ENCODE results near the gene TSHR. TPM values are rescaled to one million over a fixed set of nuclear protein-coding genes. Genes with fewer than 3 reads are reported as not detected.

The TSHR gene
- total and polyA plus RNA-seq, 2 donors (not counting 3 experiments of a cell fraction or from before 2014, with no cell fraction given), result not detected

DNA sequence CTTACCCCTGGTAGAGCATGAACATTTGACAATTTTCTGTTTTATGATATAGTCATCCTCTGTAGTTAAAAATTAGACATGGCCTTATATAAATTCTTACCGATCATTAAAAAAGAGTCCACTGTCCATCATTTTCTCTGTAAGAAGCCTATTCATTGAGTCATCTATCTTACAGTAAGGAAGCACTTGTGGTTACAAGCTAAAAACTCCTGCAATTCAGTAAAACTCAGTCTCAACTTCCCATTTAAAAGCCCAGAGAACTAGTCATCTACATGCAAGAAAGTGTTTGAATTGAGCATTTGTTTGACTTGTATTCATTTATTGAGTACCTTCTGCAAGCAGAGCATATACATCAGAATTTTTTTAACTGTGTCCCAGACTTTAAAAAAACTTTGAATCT, 202.0 kb downstream of the TSHR start:
- H3K9me3 ChIP-seq (replicated peaks; ENCODE audit: control insufficient read depth, insufficient read depth, low read length), result no peaks in the 10 kb centered on the region
- no peaks in the 10 kb centered on the region for H3K9me1 ChIP-seq (replicated peaks; ENCODE audit: control insufficient read depth, extremely low read depth, insufficient read depth, low read length)
- dilution Hi-C loops (cut with MboI; ENCODE audit: extremely low pct_ligation_motif_present, low sequenced_read_pairs), result no loop called here
- CTCF ChIA-PET, result interaction anchor here (1.2 kb wide), 1 partner anchor 13 kb away, joined by 3 read pairs; no protein-coding TSS in a partner anchor
- TF ChIP-seq, protein P1, sequence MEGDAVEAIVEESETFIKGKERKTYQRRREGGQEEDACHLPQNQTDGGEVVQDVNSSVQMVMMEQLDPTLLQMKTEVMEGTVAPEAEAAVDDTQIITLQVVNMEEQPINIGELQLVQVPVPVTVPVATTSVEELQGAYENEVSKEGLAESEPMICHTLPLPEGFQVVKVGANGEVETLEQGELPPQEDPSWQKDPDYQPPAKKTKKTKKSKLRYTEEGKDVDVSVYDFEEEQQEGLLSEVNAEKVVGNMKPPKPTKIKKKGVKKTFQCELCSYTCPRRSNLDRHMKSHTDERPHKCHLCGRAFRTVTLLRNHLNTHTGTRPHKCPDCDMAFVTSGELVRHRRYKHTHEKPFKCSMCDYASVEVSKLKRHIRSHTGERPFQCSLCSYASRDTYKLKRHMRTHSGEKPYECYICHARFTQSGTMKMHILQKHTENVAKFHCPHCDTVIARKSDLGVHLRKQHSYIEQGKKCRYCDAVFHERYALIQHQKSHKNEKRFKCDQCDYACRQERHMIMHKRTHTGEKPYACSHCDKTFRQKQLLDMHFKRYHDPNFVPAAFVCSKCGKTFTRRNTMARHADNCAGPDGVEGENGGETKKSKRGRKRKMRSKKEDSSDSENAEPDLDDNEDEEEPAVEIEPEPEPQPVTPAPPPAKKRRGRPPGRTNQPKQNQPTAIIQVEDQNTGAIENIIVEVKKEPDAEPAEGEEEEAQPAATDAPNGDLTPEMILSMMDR (IDR thresholded peaks at IDR 0.05; ENCODE audit: extremely low read depth in 1 of 2, insufficient read depth in 1 of 2, low read depth in 1 of 2, low read length in 2 of 2), result no peak
- no peak for TF ChIP-seq MYC (IDR thresholded peaks at IDR 0.05; ENCODE audit: low read depth, low read length)
- no peak for TF ChIP-seq JUN (IDR thresholded peaks at IDR 0.05; ENCODE audit: borderline replicate concordance, insufficient read depth, insufficient read length, low read depth)
- TF ChIP-seq EZH2 (IDR thresholded peaks at IDR 0.05; ENCODE audit: borderline replicate concordance, low read depth, low read length, severe bottlenecking), result no peak
- TF ChIP-seq POLR2AphosphoS5 (IDR thresholded peaks at IDR 0.05; ENCODE audit: insufficient read depth, low read depth, low read length), result no peak
- TF ChIP-seq, protein P2, sequence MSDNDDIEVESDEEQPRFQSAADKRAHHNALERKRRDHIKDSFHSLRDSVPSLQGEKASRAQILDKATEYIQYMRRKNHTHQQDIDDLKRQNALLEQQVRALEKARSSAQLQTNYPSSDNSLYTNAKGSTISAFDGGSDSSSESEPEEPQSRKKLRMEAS (IDR thresholded peaks at IDR 0.05; ENCODE audit: insufficient read depth, insufficient read length), result no peak
- no peak for TF ChIP-seq GATA2 (IDR thresholded peaks at IDR 0.05; ENCODE audit: insufficient read depth, insufficient read length, low read depth, low read length)
- TF ChIP-seq POLR2A (IDR thresholded peaks at IDR 0.05; ENCODE audit: low read depth, low read length), result no peak
- no peak for TF ChIP-seq FOS (IDR thresholded peaks at IDR 0.05; ENCODE audit: borderline replicate concordance, insufficient read depth, low read length)
- intact Hi-C loops (cut with micrococcal nuclease), result no loop called here
- H4K20me1 ChIP-seq (replicated peaks; ENCODE audit: control insufficient read depth, extremely low read depth, insufficient read depth, low read length), result no peaks in the 10 kb centered on the region
- no peak overlapping the region for H2AFZ ChIP-seq (ENCODE audit: low read depth, low read length)
- DNase-seq (ENCODE audit: low read depth, low spot score) (no peak), FAIRE-seq (no peak)
- no peak overlapping the region for H3K27ac ChIP-seq (ENCODE audit: insufficient read depth, low read depth, low read length)
- no peaks in the 10 kb centered on the region for H3K4me1 ChIP-seq (ENCODE audit: control insufficient read depth, extremely low read depth, insufficient read depth, low read length)
- no peak overlapping the region for H3K4me3 ChIP-seq (replicated peaks in 1 of 3; ENCODE audit: insufficient read depth in 1 of 3, low read depth in 1 of 3, low read length in 3 of 3)
- no peaks in the 10 kb centered on the region for H3K27me3 ChIP-seq (ENCODE audit: control insufficient read depth in 2 of 2, insufficient read depth in 2 of 2, low read length in 2 of 2)
- H3K4me2 ChIP-seq (ENCODE audit: insufficient read depth, low read length), result no peak overlapping the region
- POLR2A ChIA-PET, result no interaction called here
- no peaks in the 10 kb centered on the region for H3K79me2 ChIP-seq (ENCODE audit: control insufficient read depth, insufficient read depth, low read length)
- H3K9ac ChIP-seq (replicated peaks; ENCODE audit: extremely low read depth, insufficient read depth, low read length), result no peak overlapping the region
- H3K36me3 ChIP-seq (ENCODE audit: control insufficient read depth in 2 of 2, extremely low read depth in 1 of 2, insufficient read depth in 2 of 2, low read length in 2 of 2), result no peaks in the 10 kb centered on the region
- BruUV-seq (replicated peaks), result no TSS peak
